HCT116 (cell line): ENCODE data around the gene POLK. TPM values are rescaled to one million over a fixed set of nuclear protein-coding genes. Genes with fewer than 3 reads are reported as not detected.

Experiments
- ATAC-seq: fragments of 200-7000 bp; cut with Tn5 transposase; 2 replicates; pipeline ENCODE4 v1.9.1; 2020; ENCODE audit warnings: mild to moderate bottlenecking, moderate library complexity
- BruUV-seq: library from RNA; stranded (reverse); fragments of 400-500 nt; replicated peaks from 2 replicates; lab custom pipeline; 2021; lab: Mats Ljungman, UMichigan
- CTCF ChIA-PET: fragments of 300-600 bp; sonication (Branson Sonifier 250); formaldehyde crosslinking; loops from one replicate; lab custom pipeline; 2021; ENCODE audit warnings: antibody characterized with exemption; lab: Charles Lee
- POLR2A ChIA-PET: fragments of 300-600, 350-600 bp; sonication (Branson Sonifier 250); formaldehyde crosslinking; loops from one replicate; lab custom pipeline; 2021; ENCODE audit warnings: antibody characterized with exemption; lab: Charles Lee
- RAD21 ChIA-PET, 2 experiments: fragments of 300-600 bp; sonication (Branson Sonifier 250); formaldehyde crosslinking; loops; one replicate each; lab custom pipeline; 2023; ENCODE audit warnings: low total read pairs in 2 of 2; ENCODE audit not compliant: uncharacterized antibody in 2 of 2, unreplicated experiment in 2 of 2, low non-redundant PET in 1 of 2; lab: Charles Lee
- DNase-seq: peaks from one replicate; pipeline ENCODE4 v3.0.0-alpha.2; 2010; ENCODE audit warnings: low read depth, low spot score
- H2AFZ ChIP-seq: fragments of 200-600 bp; shearing (Covaris generic), sonication (generic); 2 replicates; pipeline ENCODE4 v1.6.1; 2017; ENCODE audit warnings: low read depth, mixed run types, mixed read lengths, antibody characterized with exemption, low read length; ENCODE audit not compliant: poor library complexity, severe bottlenecking
- H3K27ac ChIP-seq: 2 replicates; pipeline ENCODE4 v1.5.1; 2012; ENCODE audit warnings: low read depth, low read length
- H3K27me3 ChIP-seq: fragments of 200-600 bp; sonication (generic); 2 replicates; pipeline ENCODE4 v1.6.1; 2016; ENCODE audit warnings: mixed run types, low read length, mixed read lengths; ENCODE audit not compliant: insufficient read depth
- H3K36me3 ChIP-seq, 2 experiments: fragments of 200-500 bp in 1 of 2; fragments of 200-600 bp in 1 of 2; sonication (Bioruptor generic) in 1 of 2; sonication (generic) in 1 of 2; 2 replicates each; pipeline versions ENCODE4 v1.5.1 to v1.6.1; 2014 to 2016; ENCODE audit warnings: low read length in 2 of 2, inconsistent platforms in 1 of 2, mixed read lengths in 1 of 2, mixed run types in 1 of 2; ENCODE audit not compliant: insufficient read depth in 2 of 2, control insufficient read depth in 1 of 2
- H3K4me1 ChIP-seq, 2 experiments: fragments of 200-600 bp in 1 of 2; sonication (generic) in 1 of 2; 2 replicates each; pipeline versions ENCODE4 v1.5.1 to v1.6.1; 2012 to 2017; ENCODE audit warnings: low read length in 2 of 2, inconsistent platforms in 1 of 2, mild to moderate bottlenecking in 1 of 2, mixed read lengths in 1 of 2, mixed run types in 1 of 2, moderate library complexity in 1 of 2; ENCODE audit not compliant: insufficient read depth in 2 of 2, control insufficient read depth in 1 of 2
- H3K4me2 ChIP-seq: fragments of 200-600 bp; sonication (generic); 2 replicates; pipeline ENCODE4 v1.6.1; 2017; ENCODE audit warnings: mixed run types, low read length, mixed read lengths
- H3K4me3 ChIP-seq, 2 experiments: fragments of 200-600 bp in 1 of 2; sonication (generic) in 1 of 2; replicated peaks in 1 of 2; 2 replicates each; pipeline ENCODE4 v1.5.1; 2011 to 2016; ENCODE audit warnings: low read length in 2 of 2, control low read depth in 1 of 2, low read depth in 1 of 2, mild to moderate bottlenecking in 1 of 2, mixed read lengths in 1 of 2, mixed run types in 1 of 2
- H3K79me2 ChIP-seq: fragments of 200-600 bp; sonication (generic); 2 replicates; pipeline ENCODE4 v1.6.1; 2017; ENCODE audit warnings: mild to moderate bottlenecking, mixed run types, low read length, moderate library complexity, mixed read lengths; ENCODE audit not compliant: insufficient read depth
- H3K9ac ChIP-seq: fragments of 200-600 bp; sonication (generic); 2 replicates; pipeline ENCODE4 v1.6.1; 2016; ENCODE audit warnings: low read length, mixed read lengths
- H3K9me2 ChIP-seq: fragments of 200-600 bp; sonication (generic), shearing (Covaris generic); 2 replicates; pipeline ENCODE4 v1.6.1; 2017; ENCODE audit warnings: mixed run types, mild to moderate bottlenecking, moderate library complexity; ENCODE audit not compliant: insufficient read depth
- H3K9me3 ChIP-seq, 2 experiments: fragments of 200-500 bp in 1 of 2; fragments of 200-600 bp in 1 of 2; sonication (Bioruptor generic) in 1 of 2; sonication (generic) in 1 of 2; 2 replicates each; pipeline ENCODE4 v1.6.1; 2014 to 2017; ENCODE audit warnings: low read length in 2 of 2, mixed read lengths in 2 of 2, inconsistent platforms in 1 of 2, low read depth in 1 of 2, mild to moderate bottlenecking in 1 of 2, mixed run types in 1 of 2, moderate library complexity in 1 of 2; ENCODE audit not compliant: control insufficient read depth in 1 of 2, insufficient read depth in 1 of 2
- H4K20me1 ChIP-seq: fragments of 200-600 bp; sonication (generic), shearing (Covaris generic); 2 replicates; pipeline ENCODE4 v1.6.1; 2017; ENCODE audit warnings: mixed run types, mild to moderate bottlenecking, moderate library complexity; ENCODE audit not compliant: insufficient read depth
- ATF3 ChIP-seq: IDR thresholded peaks from 2 replicates; pipeline ENCODE4 v1.6.1; 2012
- CBX3 ChIP-seq: IDR thresholded peaks from 2 replicates; pipeline ENCODE4 v1.6.1; 2012; ENCODE audit warnings: low read depth
- ELF1 ChIP-seq: IDR thresholded peaks from 2 replicates; pipeline ENCODE4 v1.6.1; 2012; ENCODE audit warnings: low read depth, borderline replicate concordance
- EZH2 ChIP-seq: fragments of 200-600 bp; sonication (generic); IDR thresholded peaks from 2 replicates; pipeline ENCODE4 v1.6.1; 2017; ENCODE audit warnings: antibody characterized with exemption, mixed run types
- EZH2phosphoT487 ChIP-seq: fragments of 200-600 bp; IDR thresholded peaks from 2 replicates; pipeline ENCODE4 v1.6.1; 2018; ENCODE audit warnings: antibody characterized with exemption, borderline replicate concordance
- JUND ChIP-seq: IDR thresholded peaks from 2 replicates; pipeline ENCODE4 v1.6.1; 2012
- POLR2AphosphoS5 ChIP-seq: IDR thresholded peaks from 2 replicates; pipeline ENCODE4 v1.6.1; 2011; ENCODE audit warnings: mild to moderate bottlenecking, low read depth, low read length, moderate library complexity
- RAD21 ChIP-seq: IDR thresholded peaks from 2 replicates; pipeline ENCODE4 v1.6.1; 2012; ENCODE audit warnings: low read depth, mild to moderate bottlenecking
- REST ChIP-seq: IDR thresholded peaks from 2 replicates; pipeline ENCODE4 v1.6.1; 2012; ENCODE audit warnings: low read depth
- SIN3A ChIP-seq: IDR thresholded peaks from 2 replicates; pipeline ENCODE4 v1.6.1; 2012; ENCODE audit warnings: low read depth
- SP1 ChIP-seq: IDR thresholded peaks from 2 replicates; pipeline ENCODE4 v1.6.1; 2012; ENCODE audit warnings: low read depth
- SRF ChIP-seq: IDR thresholded peaks from 2 replicates; pipeline ENCODE4 v1.6.1; 2012; ENCODE audit warnings: low read depth
- TCF7L2 ChIP-seq: IDR thresholded peaks from 2 replicates; pipeline ENCODE4 v1.7.0; 2011; ENCODE audit warnings: borderline replicate concordance, inconsistent platforms; ENCODE audit not compliant: insufficient read depth, insufficient read length; ENCODE audit errors: extremely low read depth
- ZFX ChIP-seq: fragments of 450-650 bp; IDR thresholded peaks from 2 replicates; pipeline ENCODE4 v1.6.1; 2017
- ZNF274 ChIP-seq: fragments of 200-500 bp; sonication (Bioruptor generic); IDR thresholded peaks from 2 replicates; pipeline ENCODE4 v1.6.1; 2014; ENCODE audit warnings: mild to moderate bottlenecking, low read depth, low read length, inconsistent platforms
- intact Hi-C: fragments of 100-400 bp; cut with micrococcal nuclease; formaldehyde crosslinking; loops from 2 replicates; pipeline ENCODE4 v1.10.0; 2022
- total RNA-seq: library from RNA; stranded (reverse); gene quantifications from one replicate; pipeline ENCODE4 v1.2.1, GENCODE V29; 2021; ENCODE audit not compliant: unreplicated experiment
- TF ChIP-seq, protein P1 (sequence below): IDR thresholded peaks from 2 replicates; pipeline ENCODE4 v1.6.1; 2012

Gene POLK
- total RNA-seq, 1 experiment from 2014 or later = 17.3 TPM

DNA sequence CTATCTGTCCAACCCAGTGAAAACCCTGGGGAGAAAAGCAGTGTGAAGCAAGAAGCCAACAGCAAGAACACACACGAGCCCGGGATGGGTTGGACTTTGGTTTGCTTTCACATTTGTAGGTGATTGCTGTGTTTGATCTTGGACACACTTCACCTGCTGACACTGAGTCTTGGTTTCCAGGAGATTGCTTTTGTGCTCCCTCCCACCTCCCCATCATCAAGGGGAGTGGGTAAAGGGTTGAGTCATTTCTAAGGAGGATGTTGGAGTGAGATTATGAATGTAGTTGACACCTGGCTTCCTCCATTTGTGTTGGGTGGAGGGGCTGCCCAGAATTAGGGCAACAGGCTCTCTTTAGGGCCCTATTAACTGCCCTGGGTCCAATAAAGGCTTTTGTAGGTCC is 137.0 kb downstream of the POLK start:
- no peak overlapping the region for H3K4me3 ChIP-seq
- intact Hi-C loops = no loop called here
- H3K27ac ChIP-seq = no peak overlapping the region
- H3K9me3 ChIP-seq = no peaks in the 10 kb centered on the region
- ChIA-PET RAD21 (no interaction called here), CTCF (no interaction called here), POLR2A (no interaction called here)
- no peak overlapping the region for H2AFZ ChIP-seq
- H3K27me3 ChIP-seq = no peaks in the 10 kb centered on the region
- no peaks in the 10 kb centered on the region for H3K36me3 ChIP-seq
- H3K4me2 ChIP-seq = no peak overlapping the region
- DNase-seq (no peak), ATAC-seq (no peak)
- TF ChIP-seq ELF1 = no peak
- no peak for TF ChIP-seq EZH2phosphoT487
- TF ChIP-seq CBX3 = no peak
- no peak for TF ChIP-seq ATF3
- TF ChIP-seq, protein P1, sequence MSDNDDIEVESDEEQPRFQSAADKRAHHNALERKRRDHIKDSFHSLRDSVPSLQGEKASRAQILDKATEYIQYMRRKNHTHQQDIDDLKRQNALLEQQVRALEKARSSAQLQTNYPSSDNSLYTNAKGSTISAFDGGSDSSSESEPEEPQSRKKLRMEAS = no peak
- TF ChIP-seq RAD21 = no peak
- TF ChIP-seq POLR2AphosphoS5 = no peak
- TF ChIP-seq TCF7L2 = no peak
- TF ChIP-seq JUND = no peak
- TF ChIP-seq ZNF274 = no peak
- no peak for TF ChIP-seq REST
- TF ChIP-seq SRF = no peak
- no peak for TF ChIP-seq SP1
- no peak for TF ChIP-seq ZFX
- no peak for TF ChIP-seq SIN3A
- TF ChIP-seq EZH2 = no peak
- H3K9ac ChIP-seq = no peak overlapping the region
- no peaks in the 10 kb centered on the region for H3K79me2 ChIP-seq
- no peaks in the 10 kb centered on the region for H3K9me2 ChIP-seq
- no peaks in the 10 kb centered on the region for H3K4me1 ChIP-seq
- H4K20me1 ChIP-seq = no peaks in the 10 kb centered on the region
- no TSS peak for BruUV-seq

Other genes with a start within 250 kb of the POLK start
- gene HMGCR, start 174.7 kb upstream of the POLK start, total RNA-seq = 101 TPM
- 22.8 TPM for gene CERT1, start 262 bp upstream of the POLK start, total RNA-seq
- gene ANKDD1B, start 99.6 kb downstream of the POLK start, total RNA-seq = 0.84 TPM
- gene POC5, start 205.5 kb downstream of the POLK start, total RNA-seq = 14.8 TPM